ENCODE results near the gene ZMPSTE24. TPM values are rescaled to one million over a fixed set of nuclear protein-coding genes. Genes with fewer than 3 reads are reported as not detected.
"Not testable (repeated sequence)": the region's sequence is repeated elsewhere in the genome, so short reads cannot be mapped to it uniquely, and the experiment has no call there.

ZMPSTE24 gene
- total RNA-seq = 10 to 100 TPM; 14.9 to 29.8 (median 27.4) TPM

DNA sequence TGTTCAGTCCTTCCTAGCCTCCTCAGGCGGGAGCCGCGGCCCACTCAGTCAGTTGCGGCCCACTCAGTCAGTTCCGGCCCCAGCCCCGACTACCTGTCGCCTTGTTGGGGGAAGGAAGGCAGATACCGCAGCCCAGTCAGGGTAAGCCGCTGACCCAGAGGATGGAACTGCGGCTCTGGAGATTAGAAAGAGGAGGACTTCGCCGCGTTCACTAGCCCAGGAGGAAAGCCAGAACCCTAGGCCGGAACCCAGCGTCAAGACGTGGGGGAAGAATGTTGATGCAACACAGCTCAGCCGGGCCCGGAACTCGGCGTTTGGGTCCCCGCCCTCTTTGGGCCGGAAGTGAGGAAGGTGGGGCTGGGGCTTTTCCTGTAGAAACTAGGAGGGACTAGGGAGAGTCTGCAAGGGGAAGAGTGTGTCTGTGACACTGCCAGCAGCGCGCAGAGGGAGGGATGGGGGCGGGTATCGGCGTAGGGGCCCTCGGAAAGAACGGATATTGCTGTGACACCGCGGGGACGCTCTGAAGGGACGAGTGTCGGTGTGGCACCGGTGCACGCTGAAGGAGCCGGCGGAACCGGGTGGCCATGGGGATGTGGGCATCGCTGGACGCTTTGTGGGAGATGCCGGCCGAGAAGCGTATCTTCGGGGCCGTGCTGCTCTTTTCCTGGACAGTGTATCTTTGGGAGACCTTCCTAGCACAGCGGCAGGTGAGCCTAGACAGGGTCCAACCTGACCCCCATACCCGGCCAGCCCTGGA lies at the start of gene ZMPSTE24:
Gene ZMPSTE24, plus strand, starts transcription at position 549 of the 757 bp plus-strand sequence. Its CDS starts 36 bp downstream, at position 585.
- H3K4me3 ChIP-seq (ENCODE audit: low read depth, poor library complexity, severe bottlenecking) = peak within 1 kb of the TSS; percentile 77
- intact Hi-C loops (cut with DNase I; ENCODE audit: low total_unique reads) = no loop called here
- 0% methylated on average over 40 to 48 of the region's 48 CpGs for WGBS, 2 donors
- TF ChIP-seq, protein P1, sequence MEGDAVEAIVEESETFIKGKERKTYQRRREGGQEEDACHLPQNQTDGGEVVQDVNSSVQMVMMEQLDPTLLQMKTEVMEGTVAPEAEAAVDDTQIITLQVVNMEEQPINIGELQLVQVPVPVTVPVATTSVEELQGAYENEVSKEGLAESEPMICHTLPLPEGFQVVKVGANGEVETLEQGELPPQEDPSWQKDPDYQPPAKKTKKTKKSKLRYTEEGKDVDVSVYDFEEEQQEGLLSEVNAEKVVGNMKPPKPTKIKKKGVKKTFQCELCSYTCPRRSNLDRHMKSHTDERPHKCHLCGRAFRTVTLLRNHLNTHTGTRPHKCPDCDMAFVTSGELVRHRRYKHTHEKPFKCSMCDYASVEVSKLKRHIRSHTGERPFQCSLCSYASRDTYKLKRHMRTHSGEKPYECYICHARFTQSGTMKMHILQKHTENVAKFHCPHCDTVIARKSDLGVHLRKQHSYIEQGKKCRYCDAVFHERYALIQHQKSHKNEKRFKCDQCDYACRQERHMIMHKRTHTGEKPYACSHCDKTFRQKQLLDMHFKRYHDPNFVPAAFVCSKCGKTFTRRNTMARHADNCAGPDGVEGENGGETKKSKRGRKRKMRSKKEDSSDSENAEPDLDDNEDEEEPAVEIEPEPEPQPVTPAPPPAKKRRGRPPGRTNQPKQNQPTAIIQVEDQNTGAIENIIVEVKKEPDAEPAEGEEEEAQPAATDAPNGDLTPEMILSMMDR (IDR thresholded peaks at IDR 0.05) = no peak
- no peak for TF ChIP-seq POLR2A (IDR thresholded peaks at IDR 0.05)
- peak; percentile 95 to 99 for DNase-seq (ENCODE audit: low spot score in 2 of 2)

GRCh38 chr1:40210511-40211204 lies 47.4 kb upstream of the ZMPSTE24 start:
- DNase-seq (ENCODE audit: low spot score in 2 of 2) = no peak
- no peak for TF ChIP-seq POLR2A (IDR thresholded peaks at IDR 0.05)
- 91 to 92% methylated on average over 3 of the region's 3 CpGs for WGBS, 2 donors
- intact Hi-C loops (cut with DNase I; ENCODE audit: low total_unique reads) = no loop called here
- H3K4me3 ChIP-seq (ENCODE audit: low read depth, poor library complexity, severe bottlenecking) = no peak overlapping the region

DNA sequence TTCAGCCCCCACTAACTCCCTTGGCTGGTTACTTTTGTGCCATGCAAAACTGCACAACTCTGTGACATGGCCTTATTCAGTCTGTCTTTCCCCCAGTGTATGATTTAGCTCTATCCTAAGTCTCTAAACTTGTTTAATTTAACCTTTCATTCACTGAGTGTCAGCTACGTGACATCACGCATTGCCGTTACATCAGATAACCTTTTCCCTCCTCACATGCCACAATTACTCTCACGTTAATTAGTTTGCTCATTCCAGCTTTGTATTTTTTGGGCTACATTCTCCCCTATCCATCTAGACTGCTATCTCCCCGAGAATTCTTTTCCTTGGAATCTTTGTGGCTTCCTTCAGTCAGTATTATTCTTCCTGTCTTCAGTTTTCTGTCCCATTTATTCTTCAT lies 39.7 kb upstream of the ZMPSTE24 start:
- intact Hi-C loops (cut with DNase I; ENCODE audit: low total_unique reads) = no loop called here
- WGBS, 2 donors = 94 to 96% methylated on average over 5 of the region's 5 CpGs
- no peak for DNase-seq (ENCODE audit: low spot score in 2 of 2)
- H3K4me3 ChIP-seq (ENCODE audit: low read depth, poor library complexity, severe bottlenecking) = no peak overlapping the region
- TF ChIP-seq POLR2A (IDR thresholded peaks at IDR 0.05) = no peak
- TF ChIP-seq, protein P1 (IDR thresholded peaks at IDR 0.05) = no peak

DNA sequence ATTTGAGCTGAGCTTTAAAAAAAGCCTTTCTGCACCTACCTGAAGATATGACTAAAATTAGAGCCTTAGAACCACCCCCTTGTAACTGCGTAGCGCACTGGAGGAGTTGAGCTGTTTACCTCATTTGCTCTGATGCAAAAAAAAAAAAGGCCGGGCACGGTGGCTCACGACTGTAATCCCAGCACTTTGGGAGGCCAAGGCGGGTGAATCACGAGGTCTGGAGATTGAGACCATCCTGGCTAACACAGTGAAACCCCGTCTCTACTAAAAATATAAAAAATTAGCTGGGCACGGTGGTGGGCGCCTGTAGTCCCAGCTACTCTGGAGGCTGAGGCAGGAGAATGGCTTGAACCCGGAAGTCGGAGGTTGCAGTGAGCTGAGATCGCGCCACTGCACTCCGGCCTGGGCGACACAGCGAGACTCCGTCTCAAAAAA lies 36.5 kb upstream of the ZMPSTE24 start:
- 95% methylated on average over 18 of the region's 18 CpGs for WGBS, 2 donors
- DNase-seq (ENCODE audit: low spot score in 2 of 2); intact Hi-C loops (cut with DNase I; ENCODE audit: low total_unique reads); H3K4me3 ChIP-seq (ENCODE audit: low read depth, poor library complexity, severe bottlenecking): not testable (repeated sequence)

GRCh38 chr1:40221977-40222772 lies 35.9 kb upstream of the ZMPSTE24 start:
- H3K4me3 ChIP-seq (ENCODE audit: low read depth, poor library complexity, severe bottlenecking) = no peak overlapping the region
- intact Hi-C loops (cut with DNase I; ENCODE audit: low total_unique reads) = no loop called here
- no peak for DNase-seq (ENCODE audit: low spot score in 2 of 2)
- TF ChIP-seq, protein P1 (IDR thresholded peaks at IDR 0.05) = no peak
- no peak for TF ChIP-seq POLR2A (IDR thresholded peaks at IDR 0.05)
- 86 to 87% methylated on average over 3 of the region's 3 CpGs for WGBS, 2 donors

GRCh38 chr1:40224040-40224439 lies 34.0 kb upstream of the ZMPSTE24 start:
- intact Hi-C loops (cut with DNase I; ENCODE audit: low total_unique reads) = no loop called here

More at GRCh38 chr1:40224040-40224439, 34.0 kb upstream of the ZMPSTE24 start:
- no peak overlapping the region for H3K4me3 ChIP-seq (ENCODE audit: low read depth, poor library complexity, severe bottlenecking)
- TF ChIP-seq, protein P1 (IDR thresholded peaks at IDR 0.05) = no peak
- no peak for TF ChIP-seq POLR2A (IDR thresholded peaks at IDR 0.05)
- no peak for DNase-seq (ENCODE audit: low spot score in 2 of 2)
- WGBS, 2 donors = 91 to 94% methylated on average over 6 of the region's 6 CpGs

Measured in lower leg skin (tissue), 4 donors.